A172 (cell line): ENCODE data around the gene AP1S2. TPM values are rescaled to one million over a fixed set of nuclear protein-coding genes. Genes with fewer than 3 reads are reported as not detected.
"Not testable (repeated sequence)": the region's sequence is repeated elsewhere in the genome, so short reads cannot be mapped to it uniquely, and the experiment has no call there.

Experiments used
- DNase-seq: peaks from one replicate; pipeline ENCODE4 v3.0.0-alpha.2; 2015; ENCODE audit warnings: low spot score
- total RNA-seq: library from RNA; depleted of rRNA; stranded (reverse); fragments of >200 nt; shearing (Covaris generic); gene quantifications from 2 replicates; pipeline ENCODE4 v1.2.3, GENCODE V29; 2014; rRNA removed

The AP1S2 gene
- total RNA-seq: 125 and 223 TPM in 2 replicates

GRCh38 chrX:15854712-15855567 is at the start of gene AP1S2:
Gene AP1S2 (minus strand): TSS chrX:15854813. CDS start chrX:15852524, 2,289 bp downstream.
- DNase-seq: peak; percentile 92

GRCh38 chrX:15903186-15903681 is 48.6 kb upstream of the AP1S2 start:
- no peak for DNase-seq

GRCh38 chrX:15895334-15895733 is 40.7 kb upstream of the AP1S2 start:
- no peak for DNase-seq

- no peak for DNase-seq
Observed at GRCh38 chrX:15894724-15895123, 40.1 kb upstream of the AP1S2 start.

GRCh38 chrX:15890463-15890862 is 35.9 kb upstream of the AP1S2 start:
- no peak for DNase-seq

- no peak for DNase-seq
Observed at GRCh38 chrX:15888062-15888461, 33.4 kb upstream of the AP1S2 start.

- DNase-seq: no peak
Observed at GRCh38 chrX:15883540-15883863, 28.9 kb upstream of the AP1S2 start.

- DNase-seq: peak; percentile 94
Observed at GRCh38 chrX:15882704-15883539, 28.3 kb upstream of the AP1S2 start.

GRCh38 chrX:15881381-15881897 is 26.8 kb upstream of the AP1S2 start:
- no peak for DNase-seq

GRCh38 chrX:15877914-15878313 is 23.3 kb upstream of the AP1S2 start:
- DNase-seq: not testable (repeated sequence)

- DNase-seq: peak; percentile 38
Observed at GRCh38 chrX:15877380-15877779, 22.8 kb upstream of the AP1S2 start.

GRCh38 chrX:15874672-15875071 is 20.1 kb upstream of the AP1S2 start:
- DNase-seq: no peak

- no peak for DNase-seq
Observed at GRCh38 chrX:15873566-15873965, 19.0 kb upstream of the AP1S2 start.

GRCh38 chrX:15870310-15870709 is 15.7 kb upstream of the AP1S2 start:
- no peak for DNase-seq

- no peak for DNase-seq
Observed at GRCh38 chrX:15869695-15870094, 15.1 kb upstream of the AP1S2 start.

GRCh38 chrX:15866147-15866546 is 11.5 kb upstream of the AP1S2 start:
- no peak for DNase-seq

GRCh38 chrX:15864629-15865028 is 10.0 kb upstream of the AP1S2 start:
- no peak for DNase-seq

- no peak for DNase-seq
Observed at GRCh38 chrX:15864023-15864422, 9.4 kb upstream of the AP1S2 start.

- no peak for DNase-seq
Observed at GRCh38 chrX:15860921-15861320, 6.3 kb upstream of the AP1S2 start.

- no peak for DNase-seq
Observed at GRCh38 chrX:15858051-15858450, 3.4 kb upstream of the AP1S2 start.

- no peak for DNase-seq
Observed at GRCh38 chrX:15856636-15857035, 2.0 kb upstream of the AP1S2 start.

GRCh38 chrX:15856222-15856587 is 1.6 kb upstream of the AP1S2 start:
- no peak for DNase-seq
